ENCODE data around the gene CNTFR.

DNA sequence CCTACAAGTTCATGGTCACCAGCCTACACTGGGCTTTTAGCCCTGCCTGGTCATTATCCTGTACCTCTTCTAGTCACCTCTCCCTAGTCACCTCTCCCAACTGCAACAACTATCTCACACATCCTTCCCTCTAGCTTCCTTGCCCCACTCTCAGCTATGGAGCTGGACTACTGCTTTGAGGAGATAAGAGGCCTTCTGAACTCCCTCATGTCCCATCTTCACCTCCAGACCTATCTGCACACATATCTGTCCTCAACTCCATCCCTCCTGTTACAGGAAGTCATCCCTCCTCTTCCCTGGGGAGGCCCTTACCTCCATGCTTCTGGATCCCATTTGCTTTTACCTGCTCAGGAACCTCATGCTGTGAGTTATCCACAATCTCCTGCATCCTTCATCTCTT, 16.7 kb upstream of the CNTFR start:
- TF ChIP-seq, protein P1, sequence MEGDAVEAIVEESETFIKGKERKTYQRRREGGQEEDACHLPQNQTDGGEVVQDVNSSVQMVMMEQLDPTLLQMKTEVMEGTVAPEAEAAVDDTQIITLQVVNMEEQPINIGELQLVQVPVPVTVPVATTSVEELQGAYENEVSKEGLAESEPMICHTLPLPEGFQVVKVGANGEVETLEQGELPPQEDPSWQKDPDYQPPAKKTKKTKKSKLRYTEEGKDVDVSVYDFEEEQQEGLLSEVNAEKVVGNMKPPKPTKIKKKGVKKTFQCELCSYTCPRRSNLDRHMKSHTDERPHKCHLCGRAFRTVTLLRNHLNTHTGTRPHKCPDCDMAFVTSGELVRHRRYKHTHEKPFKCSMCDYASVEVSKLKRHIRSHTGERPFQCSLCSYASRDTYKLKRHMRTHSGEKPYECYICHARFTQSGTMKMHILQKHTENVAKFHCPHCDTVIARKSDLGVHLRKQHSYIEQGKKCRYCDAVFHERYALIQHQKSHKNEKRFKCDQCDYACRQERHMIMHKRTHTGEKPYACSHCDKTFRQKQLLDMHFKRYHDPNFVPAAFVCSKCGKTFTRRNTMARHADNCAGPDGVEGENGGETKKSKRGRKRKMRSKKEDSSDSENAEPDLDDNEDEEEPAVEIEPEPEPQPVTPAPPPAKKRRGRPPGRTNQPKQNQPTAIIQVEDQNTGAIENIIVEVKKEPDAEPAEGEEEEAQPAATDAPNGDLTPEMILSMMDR (IDR thresholded peaks at IDR 0.05) = no peak
- no peak for TF ChIP-seq POLR2AphosphoS5 (IDR thresholded peaks at IDR 0.05; ENCODE audit: insufficient read depth in 1 of 2, low read depth in 1 of 2)
